HUDEP-2 (cell line): ENCODE data around the gene MILR1.
"Not testable (repeated sequence)": the region's sequence is repeated elsewhere in the genome, so short reads cannot be mapped to it uniquely, and the experiment has no call there.

Experiments used
- DNase-seq, 76 experiments: peaks; one replicate each; lab custom pipeline; 2025; ENCODE audit not compliant: unreplicated experiment in 76 of 76; lab: John Stamatoyannopoulos, UW

The MILR1 gene

GRCh38 chr17:64425191-64425590, 23.7 kb upstream of the MILR1 start:
- no peak for DNase-seq

GRCh38 chr17:64426596-64426995, 22.3 kb upstream of the MILR1 start:
- no peak for DNase-seq

DNA sequence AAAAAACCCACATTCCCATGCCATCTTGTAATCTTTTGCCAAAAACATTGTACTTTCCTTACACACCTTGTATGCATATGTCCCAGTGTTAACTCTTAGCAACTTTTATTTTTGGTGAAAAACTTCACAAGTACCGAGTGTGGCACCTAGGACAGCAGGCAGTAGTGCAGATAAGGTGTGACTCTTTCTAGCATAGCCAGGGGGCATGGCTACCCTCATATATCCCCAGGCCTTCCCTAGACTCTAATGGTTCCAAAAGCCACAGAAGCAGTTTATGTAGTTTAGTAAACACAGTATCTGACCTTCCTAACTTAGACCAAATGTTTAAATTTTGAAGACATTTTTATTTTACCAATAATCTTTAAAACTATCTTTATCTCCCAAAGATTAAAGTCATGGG, 20.5 kb upstream of the MILR1 start:
- DNase-seq = no peak

- DNase-seq = not testable (repeated sequence)
Measured at GRCh38 chr17:64430036-64430435, 18.9 kb upstream of the MILR1 start.

DNA sequence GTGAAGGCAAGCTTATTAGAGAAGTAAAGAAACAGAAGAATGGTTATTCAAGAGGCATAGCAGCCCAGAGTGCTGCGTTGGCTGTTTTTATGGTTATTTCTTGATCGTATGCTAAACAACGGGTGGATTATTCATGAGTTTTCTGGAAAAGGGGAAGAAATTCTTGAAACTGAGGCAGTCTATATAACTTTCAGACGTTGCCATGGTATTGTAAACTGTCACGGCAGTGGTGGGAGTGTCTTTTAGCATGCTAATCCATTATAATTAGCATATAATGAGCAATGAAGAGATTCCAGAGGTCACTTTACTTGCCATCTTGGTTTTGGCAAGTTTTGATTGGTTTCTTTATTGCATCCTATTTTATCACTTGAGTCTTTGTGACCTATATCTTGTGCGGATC, 17.4 kb upstream of the MILR1 start:
- DNase-seq = no peak

GRCh38 chr17:64437944-64438525, 10.9 kb upstream of the MILR1 start:
- DNase-seq = no peak

- not testable (repeated sequence) for DNase-seq
Measured at GRCh38 chr17:64439521-64439920, 9.4 kb upstream of the MILR1 start.

DNA sequence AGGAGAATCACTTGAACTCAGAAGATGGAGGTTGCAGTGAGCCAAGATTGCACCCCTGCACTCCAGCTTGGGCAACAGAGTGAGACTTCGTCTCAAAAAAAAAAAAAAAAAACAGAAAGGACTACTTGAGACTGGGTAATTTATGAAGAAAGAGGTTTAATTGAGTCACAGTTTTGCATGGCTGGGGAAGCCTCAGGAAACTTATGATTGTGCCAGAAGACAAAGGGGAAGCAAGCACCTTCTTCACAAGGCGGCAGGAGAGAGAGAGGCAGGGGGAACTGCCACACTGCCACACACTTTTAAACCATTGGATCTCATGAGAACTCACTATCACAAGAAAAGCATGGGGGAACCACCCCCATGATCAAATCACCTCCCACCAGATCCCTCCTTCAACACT, 9.0 kb upstream of the MILR1 start:
- DNase-seq = no peak

GRCh38 chr17:64441772-64442540, 7.0 kb upstream of the MILR1 start:
- DNase-seq = no peak

GRCh38 chr17:64442541-64442971, 6.4 kb upstream of the MILR1 start:
- DNase-seq = no peak

DNA sequence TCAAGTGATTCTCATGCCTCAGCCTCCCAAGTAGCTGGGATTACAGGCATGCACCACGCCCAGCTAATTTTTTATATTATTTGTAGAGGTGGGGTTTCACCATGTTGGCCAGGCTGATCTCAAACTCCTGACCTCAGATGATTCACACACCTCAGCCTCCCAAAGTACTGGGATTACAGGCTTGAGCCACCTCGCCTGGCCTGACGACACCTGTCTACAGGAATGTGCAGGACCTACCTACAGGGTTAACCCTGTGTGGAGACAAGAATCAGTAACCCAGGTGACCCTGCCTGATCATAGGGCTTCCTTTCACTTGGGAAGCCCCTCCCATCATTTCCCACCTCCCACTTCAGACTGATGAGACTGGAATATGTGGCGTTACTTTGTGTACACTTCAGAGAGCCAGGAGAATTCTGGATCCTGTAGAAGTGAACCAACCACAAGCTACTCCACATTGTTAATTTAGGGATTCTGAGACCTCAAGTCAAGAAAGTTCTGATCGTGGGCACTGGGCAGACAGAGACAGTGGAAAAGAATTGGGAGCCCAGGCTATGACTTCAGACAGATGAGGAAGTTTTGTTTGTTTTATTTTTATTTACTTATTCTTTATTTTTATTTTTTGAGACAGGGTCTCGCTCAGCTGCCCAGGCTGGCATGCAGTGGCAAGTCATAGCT, 5.7 kb upstream of the MILR1 start:
- no peak for DNase-seq

- DNase-seq = no peak
Measured at GRCh38 chr17:64447526-64447925, 1.4 kb upstream of the MILR1 start.

DNA sequence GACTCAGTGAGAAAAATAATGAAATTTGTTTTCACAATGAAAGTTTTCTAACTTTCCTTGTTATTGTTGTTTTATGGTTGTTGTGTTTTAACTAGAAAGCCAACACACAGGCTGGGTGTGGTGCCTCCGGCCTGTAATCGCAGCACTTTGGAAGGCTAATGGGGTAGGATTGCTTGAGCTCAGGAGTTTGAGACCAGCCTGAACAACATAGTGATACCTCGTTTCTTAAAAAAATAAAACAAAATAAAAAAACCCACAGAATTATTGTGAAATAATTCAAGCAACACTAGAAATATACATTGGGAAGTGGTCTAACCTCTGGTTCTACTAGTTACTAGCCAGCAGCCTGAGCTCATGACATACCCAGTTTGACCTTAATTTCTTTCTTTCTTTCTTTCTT, 630 bp downstream of the MILR1 start:
- DNase-seq = no peak

DNA sequence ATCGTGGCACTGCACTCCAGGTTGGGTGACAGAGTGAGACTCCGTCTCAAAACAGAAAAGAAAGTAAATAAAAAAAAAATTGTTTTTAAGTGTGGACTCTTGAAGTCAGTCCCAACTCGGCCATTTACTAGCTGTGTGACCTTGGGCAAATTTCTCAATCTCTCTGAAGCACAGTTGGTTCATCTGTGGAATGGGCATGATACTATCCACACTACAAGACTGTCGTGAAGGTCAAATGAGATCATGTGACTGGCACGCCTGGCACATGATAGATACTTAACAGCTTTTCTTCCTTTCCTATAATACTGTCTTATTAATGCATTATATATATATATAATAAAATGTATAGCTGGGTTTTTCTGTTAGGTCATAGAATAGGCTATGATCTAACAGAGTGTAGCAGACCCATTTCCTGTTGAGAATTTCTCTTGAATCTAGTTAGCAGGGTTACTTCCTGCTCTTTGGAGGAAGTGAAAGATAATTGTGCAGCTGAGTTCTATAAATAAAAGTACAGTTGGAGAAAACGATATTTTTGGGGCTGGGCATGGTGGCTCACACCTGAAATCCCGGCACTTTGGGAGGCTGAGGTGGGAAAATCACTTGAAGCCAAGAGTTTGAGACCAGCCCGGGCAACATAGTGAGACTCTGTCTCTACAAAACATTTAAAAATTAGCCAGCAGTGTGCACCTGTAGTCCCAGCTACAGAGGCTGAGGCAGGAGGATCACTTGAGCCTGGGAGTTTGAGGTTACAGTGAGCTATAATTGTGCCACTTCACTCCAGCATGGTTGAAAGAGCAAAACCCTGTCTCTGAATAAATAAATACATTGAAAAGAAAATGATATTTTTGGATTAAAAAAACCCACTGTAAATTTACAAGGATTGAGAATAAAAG, 7.3 kb downstream of the MILR1 start:
- DNase-seq = no peak

GRCh38 chr17:64457156-64457555, 8.2 kb downstream of the MILR1 start:
- no peak for DNase-seq

- DNase-seq = no peak
Measured at GRCh38 chr17:64458756-64459155, 9.8 kb downstream of the MILR1 start.

DNA sequence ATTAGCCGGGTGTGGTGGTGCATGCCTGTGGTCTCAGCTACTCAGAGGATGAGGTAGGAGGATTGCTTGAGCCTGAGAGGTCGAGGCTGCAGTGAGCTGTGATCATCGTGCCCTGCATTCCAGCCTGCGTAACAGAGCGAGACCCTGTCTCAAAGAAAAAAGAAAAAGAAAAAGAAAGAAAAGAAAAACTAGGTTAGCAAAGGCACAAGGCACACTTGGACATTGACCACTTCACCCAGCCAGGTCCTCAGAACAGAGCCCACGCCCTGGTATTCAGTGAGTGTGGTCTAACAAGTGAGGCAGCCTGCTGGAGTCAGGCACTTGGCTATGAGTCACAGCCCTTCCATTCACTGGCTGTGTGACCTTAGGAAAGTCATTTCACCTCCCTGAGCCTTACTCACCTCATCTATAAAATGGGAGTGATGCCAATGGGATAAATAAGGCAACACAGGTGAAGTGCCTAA, 10.4 kb downstream of the MILR1 start:
- no peak for DNase-seq

DNA sequence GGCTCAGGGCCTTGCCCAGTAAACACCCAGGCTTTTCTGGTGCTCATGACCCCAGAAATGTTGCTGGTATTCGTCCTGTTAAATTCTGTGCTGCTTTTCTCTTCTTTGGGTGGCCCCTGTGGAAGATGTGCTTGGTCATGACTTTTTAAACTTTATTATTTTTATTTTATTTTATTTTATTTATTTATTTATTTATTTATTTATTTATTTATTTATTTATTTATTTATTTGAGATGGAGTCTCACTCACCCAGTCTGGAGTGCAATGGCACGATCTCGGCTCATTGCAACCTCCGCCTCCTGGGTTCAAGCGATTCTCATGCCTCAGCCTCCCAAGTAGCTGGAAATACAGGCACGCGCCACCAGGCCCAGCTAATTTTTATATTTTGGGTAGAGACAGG, 10.9 kb downstream of the MILR1 start:
- DNase-seq = not testable (repeated sequence)

GRCh38 chr17:64460955-64461354, 12.0 kb downstream of the MILR1 start:
- no peak for DNase-seq

DNA sequence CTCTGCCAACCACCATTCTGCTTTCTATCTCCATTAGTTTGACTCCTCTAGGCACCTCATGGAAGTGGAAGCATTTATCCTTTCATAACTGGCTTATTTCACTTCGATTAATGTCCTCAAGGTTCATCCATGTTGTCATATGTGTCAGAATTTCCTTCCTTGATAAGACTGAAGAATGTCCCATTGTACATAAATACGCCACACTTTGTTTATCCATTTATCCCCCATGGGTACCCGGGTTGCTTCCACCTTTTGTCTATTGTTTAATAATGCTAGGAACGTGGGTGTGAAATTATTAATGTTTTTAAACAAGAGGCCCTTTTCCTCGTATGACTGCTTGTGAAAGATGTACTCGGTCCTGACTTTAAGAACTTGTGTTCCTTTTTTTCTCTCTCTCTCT, 12.9 kb downstream of the MILR1 start:
- no peak for DNase-seq
